Measurements from ENCODE around the gene ARHGAP8. TPM values are rescaled to one million over a fixed set of nuclear protein-coding genes. Genes with fewer than 3 reads are reported as not detected.

Gene ARHGAP8
- polyA plus RNA-seq, 2 of the 4 experiments (the other 2 are of a cell fraction), result 1.2 to 3.8 TPM

GRCh38 chr22:44729391-44730021 lies 22.9 kb upstream of the ARHGAP8 start:
- ChIA-PET POLR2A (no interaction called here), CTCF (interaction anchor here (0.6 to 2.6 kb wide), 3 partner anchors 15 to 45 kb away, joined by 3 to 10 read pairs (median 3); no protein-coding TSS in a partner anchor)
- Histone ChIP-seq H3K4me3 (no peak overlapping the region), H3K4me1 (no peaks in the 10 kb centered on the region), H3K27ac (no peak overlapping the region), H3K9me3 (no peaks in the 10 kb centered on the region), H3K4me2 (no peak overlapping the region)
- WGBS (ENCODE audit: missing lambda C conversion rate), result 89% methylated on average over 7 of the region's 39 CpGs
- FAIRE-seq (no peak), DNase-seq (ENCODE audit: low read depth in 1 of 2, low spot score in 1 of 2) (no peak), ATAC-seq (no peak)
- TF ChIP-seq JUN (IDR thresholded peaks at IDR 0.05), result no peak
- TF ChIP-seq HDAC2 (IDR thresholded peaks at IDR 0.05), result no peak
- no peak for TF ChIP-seq EHF (CRISPR knock-in tag; IDR thresholded peaks at IDR 0.05)
- no peak for TF ChIP-seq MAFK (IDR thresholded peaks at IDR 0.05; ENCODE audit: partially characterized antibody)
- no peak for TF ChIP-seq PHF8 (IDR thresholded peaks at IDR 0.05; ENCODE audit: borderline replicate concordance, low read depth)
- no peak for TF ChIP-seq ELK1 (IDR thresholded peaks at IDR 0.05; ENCODE audit: low read depth, low read length)
- TF ChIP-seq CHD2 (IDR thresholded peaks at IDR 0.05; ENCODE audit: low read length, partially characterized antibody), result no peak
- TF ChIP-seq EHMT2 (IDR thresholded peaks at IDR 0.05; ENCODE audit: low read depth), result no peak

- no peak overlapping the region for H3K4me3 ChIP-seq
- no peaks in the 10 kb centered on the region for H3K9me3 ChIP-seq
- FAIRE-seq, result no peak
- no peak for DNase-seq (ENCODE audit: low read depth in 1 of 2, low spot score in 1 of 2)
- no peak overlapping the region for H3K4me2 ChIP-seq
- H3K27ac ChIP-seq, result no peak overlapping the region
- ChIA-PET CTCF (interaction anchor here (0.6 to 2.6 kb wide), 4 partner anchors 15 to 419 kb away, joined by 3 to 10 read pairs (median 3); no protein-coding TSS in a partner anchor), POLR2A (no interaction called here)
- no peaks in the 10 kb centered on the region for H3K4me1 ChIP-seq
- WGBS (ENCODE audit: missing lambda C conversion rate), result 87% methylated on average over 9 of the region's 14 CpGs
- TF ChIP-seq SMC3 (IDR thresholded peaks at IDR 0.05), result no peak
- no peak for TF ChIP-seq E2F6 (IDR thresholded peaks at IDR 0.05; ENCODE audit: borderline replicate concordance, low read depth)
- no peak for TF ChIP-seq MAFK (IDR thresholded peaks at IDR 0.05; ENCODE audit: partially characterized antibody)
- no peak for ATAC-seq
These were observed 22.4 kb upstream of the ARHGAP8 start for GRCh38 chr22:44730022-44730393.

GRCh38 chr22:44730490-44731356 lies 21.7 kb upstream of the ARHGAP8 start:
- no peaks in the 10 kb centered on the region for H3K4me1 ChIP-seq
- H3K4me2 ChIP-seq, result no peak overlapping the region
- no peak for DNase-seq (ENCODE audit: low read depth in 1 of 2, low spot score in 1 of 2)
- TF ChIP-seq ZNF302 (CRISPR knock-in tag; IDR thresholded peaks at IDR 0.05) (no peak), ZFP36 (IDR thresholded peaks at IDR 0.05; ENCODE audit: borderline replicate concordance, partially characterized antibody) (peak; percentile 53)
- H3K9me3 ChIP-seq, result no peaks in the 10 kb centered on the region
- ChIA-PET POLR2A (no interaction called here), CTCF (interaction anchor here (0.6 to 2.6 kb wide), 4 partner anchors 16 to 419 kb away, joined by 3 to 10 read pairs (median 3); no protein-coding TSS in a partner anchor)
- H3K4me3 ChIP-seq, result no peak overlapping the region
- no peak overlapping the region for H3K27ac ChIP-seq
- 87% methylated on average over 8 of the region's 19 CpGs for WGBS (ENCODE audit: missing lambda C conversion rate)
- ATAC-seq, result no peak
- no peak for FAIRE-seq

- CTCF ChIA-PET, result interaction anchor here (0.8 to 1.1 kb wide), 3 partner anchors 8 to 47 kb away, joined by 3 read pairs; no protein-coding TSS in a partner anchor
These were observed 20.9 kb upstream of the ARHGAP8 start for GRCh38 chr22:44731357-44731970.

More at GRCh38 chr22:44731357-44731970, 20.9 kb upstream of the ARHGAP8 start:
- Histone ChIP-seq H3K4me3 (no peak overlapping the region), H3K27ac (no peak overlapping the region), H3K9me3 (no peaks in the 10 kb centered on the region), H3K4me2 (no peak overlapping the region), H3K4me1 (no peaks in the 10 kb centered on the region)
- no peak for FAIRE-seq
- POLR2A ChIA-PET, result no interaction called here
- DNase-seq (ENCODE audit: low read depth in 1 of 2, low spot score in 1 of 2), result no peak
- 75% methylated on average over 2 of the region's 7 CpGs for WGBS (ENCODE audit: missing lambda C conversion rate)
- no peak for ATAC-seq
- TF ChIP-seq MAZ (IDR thresholded peaks at IDR 0.05; ENCODE audit: borderline replicate concordance, low read depth, low read length), result no peak
- TF ChIP-seq SMC3 (IDR thresholded peaks at IDR 0.05), result no peak
- TF ChIP-seq CBX2 (IDR thresholded peaks at IDR 0.05; ENCODE audit: borderline replicate concordance, low read depth), result no peak
- no peak for TF ChIP-seq E2F6 (IDR thresholded peaks at IDR 0.05; ENCODE audit: borderline replicate concordance, low read depth)
- no peak for TF ChIP-seq NR3C1 (IDR thresholded peaks at IDR 0.05)
- TF ChIP-seq EP300 (IDR thresholded peaks at IDR 0.05), result no peak
- no peak for TF ChIP-seq ELK1 (IDR thresholded peaks at IDR 0.05; ENCODE audit: low read depth, low read length)
- TF ChIP-seq RAD21 (conservative IDR thresholded peaks at IDR 0.05 in 1 of 2, IDR thresholded peaks at IDR 0.05 in 1 of 2), result no peak
- TF ChIP-seq CEBPB (IDR thresholded peaks at IDR 0.05), result no peak
- TF ChIP-seq KDM1A (IDR thresholded peaks at IDR 0.05; ENCODE audit: low read depth), result no peak
- TF ChIP-seq HOXB5 (CRISPR knock-in tag; IDR thresholded peaks at IDR 0.05), result no peak

Data from A549 (cell line).